C4-2B (cell line): ENCODE results near the gene SLCO3A1.

Experiments used
- ZFX ChIP-seq: fragments of 450-650 bp; IDR thresholded peaks from 2 replicates; pipeline ENCODE4 v1.6.1; 2017
- TF ChIP-seq, protein P1 (sequence below): fragments of 450-650 bp; conservative IDR thresholded peaks from 2 replicates; pipeline ENCODE4 v1.5.1; 2017; ENCODE audit warnings: mild to moderate bottlenecking

DNA sequence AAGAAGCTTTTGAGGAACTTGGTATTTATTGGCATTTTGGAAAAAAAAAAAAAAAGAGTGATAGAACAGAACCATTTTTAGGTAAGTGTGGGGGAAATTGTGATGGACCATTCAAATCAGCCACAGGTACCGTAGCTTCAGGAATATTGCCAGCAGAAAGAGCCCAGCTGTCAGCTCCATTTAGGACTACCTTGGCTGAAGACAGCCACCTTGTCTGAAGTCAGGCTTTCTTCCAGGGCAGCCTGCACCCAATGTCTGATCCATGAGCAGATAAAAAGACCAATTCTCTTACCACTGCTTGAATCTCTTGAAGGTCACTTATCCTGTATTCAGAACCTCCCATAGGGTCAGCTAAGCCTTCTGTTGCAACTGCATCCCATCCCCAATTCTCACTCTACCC lies 37.6 kb downstream of the SLCO3A1 start:
- TF ChIP-seq, protein P1, sequence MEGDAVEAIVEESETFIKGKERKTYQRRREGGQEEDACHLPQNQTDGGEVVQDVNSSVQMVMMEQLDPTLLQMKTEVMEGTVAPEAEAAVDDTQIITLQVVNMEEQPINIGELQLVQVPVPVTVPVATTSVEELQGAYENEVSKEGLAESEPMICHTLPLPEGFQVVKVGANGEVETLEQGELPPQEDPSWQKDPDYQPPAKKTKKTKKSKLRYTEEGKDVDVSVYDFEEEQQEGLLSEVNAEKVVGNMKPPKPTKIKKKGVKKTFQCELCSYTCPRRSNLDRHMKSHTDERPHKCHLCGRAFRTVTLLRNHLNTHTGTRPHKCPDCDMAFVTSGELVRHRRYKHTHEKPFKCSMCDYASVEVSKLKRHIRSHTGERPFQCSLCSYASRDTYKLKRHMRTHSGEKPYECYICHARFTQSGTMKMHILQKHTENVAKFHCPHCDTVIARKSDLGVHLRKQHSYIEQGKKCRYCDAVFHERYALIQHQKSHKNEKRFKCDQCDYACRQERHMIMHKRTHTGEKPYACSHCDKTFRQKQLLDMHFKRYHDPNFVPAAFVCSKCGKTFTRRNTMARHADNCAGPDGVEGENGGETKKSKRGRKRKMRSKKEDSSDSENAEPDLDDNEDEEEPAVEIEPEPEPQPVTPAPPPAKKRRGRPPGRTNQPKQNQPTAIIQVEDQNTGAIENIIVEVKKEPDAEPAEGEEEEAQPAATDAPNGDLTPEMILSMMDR, result no peak
- TF ChIP-seq ZFX, result no peak
